GM23338 (cell line): ENCODE data around the gene NRGN. TPM values are rescaled to one million over a fixed set of nuclear protein-coding genes. Genes with fewer than 3 reads are reported as not detected.

Experiments used
- ATAC-seq: fragments of 200-7000 bp; cut with Tn5 transposase; 3 replicates; pipeline ENCODE4 v1.9.1; 2020
- DNase-seq: peaks from one replicate; pipeline ENCODE4 v3.0.0-alpha.2; 2015; ENCODE audit warnings: low spot score
- H2AFZ ChIP-seq: fragments of 200-600 bp; sonication (generic); 2 replicates; pipeline ENCODE4 v1.8.0; 2016; ENCODE audit warnings: antibody characterized with exemption, mild to moderate bottlenecking, moderate library complexity
- H3F3A ChIP-seq: fragments of 200-600 bp; sonication (generic); replicated peaks from 2 replicates; pipeline ENCODE4 v1.8.0; 2017; ENCODE audit warnings: antibody characterized with exemption, mixed run types, low read depth
- H3K27ac ChIP-seq: fragments of 200-600 bp; sonication (generic); 2 replicates; pipeline ENCODE4 v1.6.1; 2016; ENCODE audit warnings: low read depth
- H3K27me3 ChIP-seq: fragments of 200-600 bp; sonication (generic); 2 replicates; pipeline ENCODE4 v1.8.0; 2016; ENCODE audit warnings: mild to moderate bottlenecking, mixed run types, moderate library complexity; ENCODE audit not compliant: insufficient read depth
- H3K36me3 ChIP-seq: fragments of 200-600 bp; sonication (generic); 2 replicates; pipeline ENCODE4 v1.8.0; 2016; ENCODE audit warnings: mild to moderate bottlenecking; ENCODE audit not compliant: insufficient read depth
- H3K4me1 ChIP-seq: fragments of 200-600 bp; sonication (generic); 2 replicates; pipeline ENCODE4 v1.8.0; 2016; ENCODE audit warnings: mild to moderate bottlenecking, moderate library complexity; ENCODE audit not compliant: insufficient read depth
- H3K4me2 ChIP-seq: fragments of 200-600 bp; sonication (generic); 2 replicates; pipeline ENCODE4 v1.7.1; 2017; ENCODE audit warnings: mixed run types
- H3K4me3 ChIP-seq: fragments of 200-600 bp; sonication (generic); 2 replicates; pipeline ENCODE4 v1.6.1; 2016; ENCODE audit warnings: mixed run types
- H3K79me2 ChIP-seq: fragments of 200-600 bp; sonication (generic); replicated peaks from 2 replicates; pipeline ENCODE4 v1.8.0; 2017; ENCODE audit warnings: mild to moderate bottlenecking; ENCODE audit not compliant: insufficient read depth
- H3K9me2 ChIP-seq: fragments of 200-600 bp; sonication (generic); 2 replicates; pipeline ENCODE4 v1.8.0; 2017; ENCODE audit not compliant: insufficient read depth
- H4K20me1 ChIP-seq: fragments of 200-600 bp; sonication (generic); replicated peaks from 2 replicates; pipeline ENCODE4 v1.8.0; 2017; ENCODE audit warnings: mild to moderate bottlenecking; ENCODE audit not compliant: insufficient read depth
- H3K27ac Mint-ChIP-seq: 2 replicates; pipeline ENCODE4 v1.8.0; 2020; ENCODE audit warnings: inconsistent platforms, mild to moderate bottlenecking, moderate library complexity, mixed read lengths
- H3K27me3 Mint-ChIP-seq: 3 replicates; pipeline ENCODE4 v1.8.0; 2022; ENCODE audit warnings: low read depth, mild to moderate bottlenecking, moderate library complexity, mixed read lengths, inconsistent platforms; ENCODE audit not compliant: insufficient read depth, poor library complexity
- H3K36me3 Mint-ChIP-seq: 3 replicates; pipeline ENCODE4 v1.8.0; 2021; ENCODE audit warnings: low read depth, mild to moderate bottlenecking, inconsistent platforms, moderate library complexity, mixed read lengths
- H3K4me1 Mint-ChIP-seq: 3 replicates; pipeline ENCODE4 v1.8.0; 2020; ENCODE audit warnings: mild to moderate bottlenecking, inconsistent platforms, mixed read lengths
- H3K4me3 Mint-ChIP-seq: 3 replicates; pipeline ENCODE4 v1.8.0; 2021; ENCODE audit warnings: moderate library complexity, mild to moderate bottlenecking, inconsistent platforms, mixed read lengths
- H3K9me3 Mint-ChIP-seq: 3 replicates; pipeline ENCODE4 v1.8.0; 2020; ENCODE audit warnings: moderate library complexity, mild to moderate bottlenecking, inconsistent platforms, mixed read lengths
- CREB1 ChIP-seq: fragments of 250-450 bp; sonication (Bioruptor Pico); IDR thresholded peaks from 2 replicates; pipeline ENCODE4 v1.5.0; 2020; ENCODE audit warnings: low read depth, mild to moderate bottlenecking, moderate library complexity
- ETS1 ChIP-seq: IDR thresholded peaks from 2 replicates; pipeline ENCODE4 v1.6.1; 2016; ENCODE audit warnings: antibody characterized with exemption
- EZH2 ChIP-seq: fragments of 200-600 bp; sonication (generic); IDR thresholded peaks from one replicate; pipeline ENCODE4 v1.8.0; 2017; ENCODE audit warnings: antibody characterized with exemption, mild to moderate bottlenecking, low read depth; ENCODE audit not compliant: unreplicated experiment
- JUNB ChIP-seq: IDR thresholded peaks from one replicate; pipeline ENCODE4 v1.6.1; 2016; ENCODE audit warnings: antibody characterized with exemption; ENCODE audit not compliant: unreplicated experiment
- NANOG ChIP-seq: IDR thresholded peaks from 2 replicates; pipeline ENCODE4 v1.6.1; 2016; ENCODE audit warnings: antibody characterized with exemption, borderline replicate concordance
- REST ChIP-seq: IDR thresholded peaks from one replicate; pipeline ENCODE4 v1.6.1; 2018; ENCODE audit warnings: antibody characterized with exemption; ENCODE audit not compliant: unreplicated experiment
- STAT1 ChIP-seq: IDR thresholded peaks from one replicate; pipeline ENCODE4 v1.6.1; 2016; ENCODE audit warnings: antibody characterized with exemption; ENCODE audit not compliant: unreplicated experiment
- ZNF462 ChIP-seq: fragments of 250-450 bp; sonication (Bioruptor Pico); IDR thresholded peaks from 2 replicates; pipeline ENCODE4 v1.5.0; 2020; ENCODE audit warnings: mild to moderate bottlenecking, moderate library complexity
- polyA plus RNA-seq: library from polyadenylated mRNA; unstranded; fragments of >200 nt; fragmentation: Nextera tagmentation; extraction: Ambion mirVana; gene quantifications from 2 replicates; pipeline ENCODE4 v1.2.1, GENCODE V29; 2016
- total RNA-seq: library from RNA; depleted of rRNA; stranded (reverse); fragments of >200 nt; shearing (Covaris generic); gene quantifications from 2 replicates; pipeline ENCODE4 v1.2.3, GENCODE V29; 2014

NRGN gene
- total and polyA plus RNA-seq, 2 experiments from 2014 or later: 0.24 to 0.61 TPM

- Mint-ChIP-seq H3K9me3 (no peaks in the 10 kb centered on the region), H3K4me3 (peak overlapping the region; percentile 85), H3K4me1 (peaks cover 40% of the 10 kb centered on the region), H3K27me3 (peaks cover 72% of the 10 kb centered on the region), H3K36me3 (no peaks in the 10 kb centered on the region), H3K27ac (no peak overlapping the region)
- Histone ChIP-seq H3K27ac (no peak overlapping the region), H3F3A (no peaks in the 10 kb centered on the region), H3K9me2 (no peaks in the 10 kb centered on the region), H3K4me3 (peak overlapping the region; percentile 76), H4K20me1 (no peaks in the 10 kb centered on the region; the same call in none of the 2 replicates), H3K4me1 (peaks cover 14% of the 10 kb centered on the region; the same call in 1 of the 2 replicates), H3K36me3 (no peaks in the 10 kb centered on the region), H2AFZ (peak overlapping the region; percentile 95), H3K79me2 (no peaks in the 10 kb centered on the region), H3K4me2 (peak overlapping the region; percentile 88), H3K27me3 (peaks cover 93% of the 10 kb centered on the region)
- TF ChIP-seq REST (no peak), EZH2 (peak; percentile 81)
- peak; percentile 66 for DNase-seq
- ATAC-seq: peak; percentile 86
These were observed 21.7 kb upstream of the NRGN start for GRCh38 chr11:124717786-124718651.

GRCh38 chr11:124718801-124719200 is 20.9 kb upstream of the NRGN start:
- Histone ChIP-seq H3K79me2 (no peaks in the 10 kb centered on the region), H3F3A (no peaks in the 10 kb centered on the region), H2AFZ (no peak overlapping the region), H3K4me3 (peak overlapping the region; percentile 76), H3K27ac (no peak overlapping the region), H3K4me2 (peak overlapping the region; percentile 88), H3K36me3 (no peaks in the 10 kb centered on the region), H3K27me3 (peaks cover 99% of the 10 kb centered on the region), H3K4me1 (peaks cover 14% of the 10 kb centered on the region; the same call in 1 of the 2 replicates), H4K20me1 (no peaks in the 10 kb centered on the region; the same call in none of the 2 replicates), H3K9me2 (no peaks in the 10 kb centered on the region)
- Mint-ChIP-seq H3K27ac (no peak overlapping the region), H3K27me3 (peaks cover 78% of the 10 kb centered on the region), H3K4me3 (peak overlapping the region; percentile 85), H3K9me3 (no peaks in the 10 kb centered on the region), H3K4me1 (peaks cover 40% of the 10 kb centered on the region), H3K36me3 (no peaks in the 10 kb centered on the region)
- ATAC-seq: peak; percentile 8; the same call in 1 of the 3 replicates
- DNase-seq: no peak
- TF ChIP-seq JUNB (no peak), CREB1 (no peak), EZH2 (peak; percentile 1), NANOG (no peak), STAT1 (no peak), ETS1 (no peak), ZNF462 (CRISPR knock-in tag) (no peak)
